OCI-LY3 (cell line): Measurements from ENCODE around the gene ZDHHC15.
"Not testable (repeated sequence)": the region's sequence is repeated elsewhere in the genome, so short reads cannot be mapped to it uniquely, and the experiment has no call there.

Experiments
- H2AFZ ChIP-seq: fragments of 200-600, 300-600 bp; shearing (Covaris generic); 2 replicates; pipeline ENCODE4 v1.6.0; 2014; ENCODE audit warnings: antibody characterized with exemption, low read depth, low read length
- H3K27ac ChIP-seq: fragments of 200-600, 300-600 bp; sonication (generic); 2 replicates; pipeline ENCODE4 v1.5.1; 2014; ENCODE audit warnings: mild to moderate bottlenecking, low read length, moderate library complexity, mixed read lengths
- H3K27me3 ChIP-seq: fragments of 200-600, 300-600 bp; sonication (generic); 2 replicates; pipeline ENCODE4 v1.6.1; 2014; ENCODE audit warnings: low read depth, low read length, mixed read lengths
- H3K36me3 ChIP-seq: fragments of 200-600, 300-600 bp; sonication (generic); replicated peaks from 2 replicates; pipeline ENCODE3; 2014; ENCODE audit warnings: low read depth, low read length, mixed read lengths
- H3K4me1 ChIP-seq: fragments of 300-600, 200-600 bp; sonication (generic); 2 replicates; pipeline ENCODE4 v1.6.1; 2014; ENCODE audit warnings: low read length, mixed read lengths
- H3K4me2 ChIP-seq: fragments of 200-600, 300-600 bp; sonication (generic); 2 replicates; pipeline ENCODE4 v1.6.1; 2014; ENCODE audit warnings: low read length, mixed read lengths
- H3K4me3 ChIP-seq: fragments of 300-600, 200-600 bp; sonication (generic); 2 replicates; pipeline ENCODE4 v1.5.1; 2014; ENCODE audit warnings: antibody characterized with exemption, mild to moderate bottlenecking, low read length, moderate library complexity
- H3K79me2 ChIP-seq: fragments of 300-600, 200-600 bp; shearing (Covaris generic); 2 replicates; pipeline ENCODE4 v1.6.1; 2014; ENCODE audit warnings: mild to moderate bottlenecking, low read length, mixed read lengths
- H3K9ac ChIP-seq: fragments of 300-600, 200-600 bp; shearing (Covaris generic); 2 replicates; pipeline ENCODE4 v1.6.0; 2014; ENCODE audit warnings: mild to moderate bottlenecking, low read length, moderate library complexity
- H3K9me3 ChIP-seq: fragments of 200-600, 300-600 bp; shearing (Covaris generic); 2 replicates; pipeline ENCODE4 v1.6.1; 2014; ENCODE audit warnings: low read length, mixed read lengths; ENCODE audit not compliant: insufficient read depth
- H4K20me1 ChIP-seq: fragments of 200-600, 300-600 bp; sonication (generic); 2 replicates; pipeline ENCODE4 v1.6.1; 2016; ENCODE audit warnings: low read length, mixed read lengths; ENCODE audit not compliant: insufficient read depth
- EZH2phosphoT487 ChIP-seq: fragments of 200-600 bp; shearing (Covaris generic); IDR thresholded peaks from 2 replicates; pipeline ENCODE4 v1.6.1; 2018; ENCODE audit warnings: antibody characterized with exemption, mixed run types, low read depth
- TF ChIP-seq, protein P1 (sequence below): fragments of 200-600, 300-600 bp; sonication (generic); IDR thresholded peaks from 2 replicates; pipeline ENCODE4 v1.5.1; 2014; ENCODE audit warnings: antibody characterized with exemption, low read length, low read depth

ZDHHC15 gene

DNA sequence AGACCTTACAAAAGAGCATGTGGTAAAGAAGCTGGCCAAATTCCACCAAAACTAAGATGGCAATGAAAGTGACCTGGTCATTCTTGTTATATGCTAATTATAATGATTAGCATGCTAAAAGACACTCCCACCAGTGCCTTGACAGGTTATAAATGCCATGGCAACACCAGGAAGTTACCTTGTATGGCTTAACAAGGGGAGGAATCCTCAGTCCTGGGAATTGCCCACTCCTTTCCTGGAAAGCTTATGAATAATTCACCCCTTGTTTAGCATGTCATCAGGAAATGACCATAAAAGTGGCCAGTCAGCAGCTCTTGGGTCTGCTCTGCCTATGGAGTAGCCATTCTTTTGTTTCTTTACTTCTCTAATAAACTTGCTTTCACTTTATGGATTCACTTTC is 161.0 kb downstream of the ZDHHC15 start:
- Histone ChIP-seq H3K4me1 (no peaks in the 10 kb centered on the region), H3K4me3 (no peak overlapping the region), H3K79me2 (no peaks in the 10 kb centered on the region), H3K9me3 (no peaks in the 10 kb centered on the region), H4K20me1 (no peaks in the 10 kb centered on the region), H3K27ac (no peak overlapping the region), H3K9ac (no peak overlapping the region), H2AFZ (no peak overlapping the region), H3K36me3 (no peaks in the 10 kb centered on the region), H3K4me2 (no peak overlapping the region), H3K27me3 (no peaks in the 10 kb centered on the region)
- TF ChIP-seq EZH2phosphoT487: no peak
- TF ChIP-seq, protein P1, sequence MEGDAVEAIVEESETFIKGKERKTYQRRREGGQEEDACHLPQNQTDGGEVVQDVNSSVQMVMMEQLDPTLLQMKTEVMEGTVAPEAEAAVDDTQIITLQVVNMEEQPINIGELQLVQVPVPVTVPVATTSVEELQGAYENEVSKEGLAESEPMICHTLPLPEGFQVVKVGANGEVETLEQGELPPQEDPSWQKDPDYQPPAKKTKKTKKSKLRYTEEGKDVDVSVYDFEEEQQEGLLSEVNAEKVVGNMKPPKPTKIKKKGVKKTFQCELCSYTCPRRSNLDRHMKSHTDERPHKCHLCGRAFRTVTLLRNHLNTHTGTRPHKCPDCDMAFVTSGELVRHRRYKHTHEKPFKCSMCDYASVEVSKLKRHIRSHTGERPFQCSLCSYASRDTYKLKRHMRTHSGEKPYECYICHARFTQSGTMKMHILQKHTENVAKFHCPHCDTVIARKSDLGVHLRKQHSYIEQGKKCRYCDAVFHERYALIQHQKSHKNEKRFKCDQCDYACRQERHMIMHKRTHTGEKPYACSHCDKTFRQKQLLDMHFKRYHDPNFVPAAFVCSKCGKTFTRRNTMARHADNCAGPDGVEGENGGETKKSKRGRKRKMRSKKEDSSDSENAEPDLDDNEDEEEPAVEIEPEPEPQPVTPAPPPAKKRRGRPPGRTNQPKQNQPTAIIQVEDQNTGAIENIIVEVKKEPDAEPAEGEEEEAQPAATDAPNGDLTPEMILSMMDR: no peak

DNA sequence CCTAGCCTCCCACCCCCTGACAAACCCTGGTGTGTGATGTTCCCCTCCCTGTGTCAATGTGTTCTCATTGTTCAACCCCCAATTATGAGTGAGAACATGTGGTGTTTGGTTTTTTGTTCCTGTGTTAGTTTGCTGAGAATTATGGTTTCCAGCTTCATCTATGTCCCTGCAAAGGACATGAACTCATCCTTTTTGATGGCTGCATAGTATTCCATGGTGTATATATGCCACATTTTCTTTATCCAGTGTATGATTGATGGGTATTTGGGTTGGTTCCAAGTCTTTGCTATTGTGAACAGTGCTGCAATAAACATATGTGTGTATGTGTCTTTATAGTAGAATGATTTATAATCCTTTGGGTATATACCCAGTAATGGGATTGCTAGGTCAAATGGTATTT is 174.2 kb downstream of the ZDHHC15 start:
- H3K27ac ChIP-seq, H3K9me3 ChIP-seq, H4K20me1 ChIP-seq, H3K4me2 ChIP-seq, H3K9ac ChIP-seq, H3K4me1 ChIP-seq, H3K27me3 ChIP-seq, H2AFZ ChIP-seq, H3K4me3 ChIP-seq, H3K79me2 ChIP-seq, H3K36me3 ChIP-seq: not testable (repeated sequence)

DNA sequence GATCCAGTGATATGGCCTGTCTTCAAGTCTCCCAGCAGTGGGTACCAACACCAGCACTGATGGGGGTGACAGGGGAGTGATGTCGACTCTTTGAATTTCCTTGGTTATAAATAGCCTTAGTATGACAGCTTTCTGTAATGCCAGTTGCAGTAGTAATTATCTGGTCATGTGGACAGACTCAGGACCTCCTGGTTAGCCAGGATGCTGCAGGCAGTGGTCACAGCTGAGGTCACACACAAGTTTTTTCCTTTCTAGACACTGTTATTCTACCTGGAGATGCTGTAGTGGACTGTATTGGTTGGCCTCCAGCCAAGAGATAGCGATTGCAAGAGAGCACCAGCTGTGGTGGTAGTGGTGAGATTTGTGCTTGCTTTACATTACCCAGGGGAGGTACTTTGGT is 185.3 kb downstream of the ZDHHC15 start:
- Histone ChIP-seq H4K20me1 (no peaks in the 10 kb centered on the region), H3K27me3 (no peaks in the 10 kb centered on the region), H3K4me3 (no peak overlapping the region), H2AFZ (no peak overlapping the region), H3K36me3 (no peaks in the 10 kb centered on the region), H3K4me2 (no peak overlapping the region), H3K9me3 (no peaks in the 10 kb centered on the region), H3K79me2 (no peaks in the 10 kb centered on the region), H3K27ac (no peak overlapping the region), H3K9ac (no peak overlapping the region), H3K4me1 (no peaks in the 10 kb centered on the region)
- TF ChIP-seq EZH2phosphoT487: no peak
- TF ChIP-seq, protein P1: no peak

GRCh38 chrX:75335127-75335458 is 187.7 kb downstream of the ZDHHC15 start:
- no peaks in the 10 kb centered on the region for H4K20me1 ChIP-seq
- H3K4me1 ChIP-seq: no peaks in the 10 kb centered on the region
- H2AFZ ChIP-seq: no peak overlapping the region
- no peaks in the 10 kb centered on the region for H3K27me3 ChIP-seq
- H3K9me3 ChIP-seq: 0 out of 2 replicates have a peak, but pooled peaks cover 3% of the 10 kb centered on the region
- H3K4me3 ChIP-seq: no peak overlapping the region
- H3K4me2 ChIP-seq: no peak overlapping the region
- H3K36me3 ChIP-seq: no peaks in the 10 kb centered on the region
- no peaks in the 10 kb centered on the region for H3K79me2 ChIP-seq
- H3K9ac ChIP-seq: no peak overlapping the region
- no peak overlapping the region for H3K27ac ChIP-seq
- TF ChIP-seq, protein P1: no peak
- TF ChIP-seq EZH2phosphoT487: no peak

GRCh38 chrX:75334407-75335126 is 188.3 kb downstream of the ZDHHC15 start:
- not testable (repeated sequence) for H3K36me3 ChIP-seq, H3K4me3 ChIP-seq, H3K27me3 ChIP-seq, H4K20me1 ChIP-seq, H3K4me1 ChIP-seq, H3K4me2 ChIP-seq, H3K79me2 ChIP-seq, H3K9me3 ChIP-seq, H3K9ac ChIP-seq, H2AFZ ChIP-seq, H3K27ac ChIP-seq
